Kidney epithelial cell (primary cell): ENCODE data around the gene XXYLT1. TPM values are rescaled to one million over a fixed set of nuclear protein-coding genes. Genes with fewer than 3 reads are reported as not detected.

Experiments
- DNase-seq: peaks from one replicate; pipeline ENCODE4 v3.0.0-alpha.2; 2010; ENCODE audit warnings: low read depth
- H3K27me3 ChIP-seq: 2 replicates; pipeline ENCODE4 v1.6.0; 2011; ENCODE audit warnings: low read length; ENCODE audit not compliant: control insufficient read depth, insufficient read depth
- H3K36me3 ChIP-seq: 2 replicates; pipeline ENCODE4 v1.5.1; 2011; ENCODE audit warnings: low read length; ENCODE audit not compliant: control insufficient read depth, insufficient read depth
- H3K4me3 ChIP-seq: 2 replicates; pipeline ENCODE4 v1.5.1; 2011; ENCODE audit warnings: low read depth, mild to moderate bottlenecking, control low read depth, low read length
- CTCF ChIP-seq: IDR thresholded peaks from 2 replicates; pipeline ENCODE4 v1.5.1; 2011; ENCODE audit warnings: mild to moderate bottlenecking, moderate library complexity, low read length, control low read depth, inconsistent platforms; ENCODE audit not compliant: insufficient read depth, poor library complexity, severe bottlenecking
- total RNA-seq: library from RNA; depleted of rRNA; stranded (reverse); fragments of >200 nt; gene quantifications from 2 replicates; pipeline ENCODE4 v1.2.3, GENCODE V29; 2015

Gene XXYLT1
- total RNA-seq, 1 donor from 2014 or later = 18.7 TPM

GRCh38 chr3:195101001-195101583, 169.9 kb downstream of the XXYLT1 start:
- H3K36me3 ChIP-seq = no peaks in the 10 kb centered on the region
- TF ChIP-seq CTCF = no peak
- no peak overlapping the region for H3K4me3 ChIP-seq
- no peaks in the 10 kb centered on the region for H3K27me3 ChIP-seq
- DNase-seq = no peak

- no peaks in the 10 kb centered on the region for H3K27me3 ChIP-seq
- TF ChIP-seq CTCF = no peak
- no peak overlapping the region for H3K4me3 ChIP-seq
- no peaks in the 10 kb centered on the region for H3K36me3 ChIP-seq
- no peak for DNase-seq
Observed at GRCh38 chr3:195099951-195100785, 170.8 kb downstream of the XXYLT1 start.

GRCh38 chr3:195098741-195099525, 172.0 kb downstream of the XXYLT1 start:
- TF ChIP-seq CTCF = no peak
- no peaks in the 10 kb centered on the region for H3K36me3 ChIP-seq
- no peak overlapping the region for H3K4me3 ChIP-seq
- DNase-seq = no peak
- H3K27me3 ChIP-seq = no peaks in the 10 kb centered on the region

- DNase-seq = no peak
- no peak for TF ChIP-seq CTCF
Observed at GRCh38 chr3:195097331-195098255, 173.4 kb downstream of the XXYLT1 start.

More at GRCh38 chr3:195097331-195098255, 173.4 kb downstream of the XXYLT1 start:
- Histone ChIP-seq H3K27me3 (no peaks in the 10 kb centered on the region), H3K4me3 (no peak overlapping the region), H3K36me3 (no peaks in the 10 kb centered on the region)
